ENCODE results near the gene PFDN4. TPM values are rescaled to one million over a fixed set of nuclear protein-coding genes. Genes with fewer than 3 reads are reported as not detected.

PFDN4 gene
- total and polyA plus RNA-seq, 3 donors from 2014 or later = 32.8 to 67.3 (median 44.9) TPM

DNA sequence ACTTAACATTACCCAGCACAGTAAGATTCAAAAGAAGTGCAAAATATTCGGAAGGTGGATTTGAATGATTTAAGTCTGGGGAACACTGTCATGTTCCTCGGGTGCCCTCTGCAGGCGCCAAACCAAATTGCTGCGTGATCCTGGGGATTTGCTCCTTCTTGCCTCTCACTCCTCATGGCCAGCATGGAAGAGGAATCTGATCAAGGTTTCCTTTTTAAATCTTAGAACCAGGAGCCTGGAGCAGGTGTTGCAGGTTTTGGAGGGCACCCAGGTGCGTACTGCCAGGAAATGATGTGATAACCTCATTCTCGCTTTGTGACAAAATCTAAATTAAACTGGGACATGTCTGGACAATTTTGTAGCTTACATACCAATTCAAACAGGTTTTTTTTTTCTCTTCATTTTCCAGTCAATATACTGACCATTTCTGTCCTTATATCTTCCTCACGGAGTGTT is 8.1 kb upstream of the PFDN4 start:
- 35 to 46% methylated on average over 7 of the region's 7 CpGs for whole genome bisulfite sequencing, 2 donors
- H3K4me3 ChIP-seq = no peak overlapping the region
- DNase-seq = peak; percentile 76
- no peaks in the 10 kb centered on the region for H3K4me1 ChIP-seq
- TF ChIP-seq, protein P1, sequence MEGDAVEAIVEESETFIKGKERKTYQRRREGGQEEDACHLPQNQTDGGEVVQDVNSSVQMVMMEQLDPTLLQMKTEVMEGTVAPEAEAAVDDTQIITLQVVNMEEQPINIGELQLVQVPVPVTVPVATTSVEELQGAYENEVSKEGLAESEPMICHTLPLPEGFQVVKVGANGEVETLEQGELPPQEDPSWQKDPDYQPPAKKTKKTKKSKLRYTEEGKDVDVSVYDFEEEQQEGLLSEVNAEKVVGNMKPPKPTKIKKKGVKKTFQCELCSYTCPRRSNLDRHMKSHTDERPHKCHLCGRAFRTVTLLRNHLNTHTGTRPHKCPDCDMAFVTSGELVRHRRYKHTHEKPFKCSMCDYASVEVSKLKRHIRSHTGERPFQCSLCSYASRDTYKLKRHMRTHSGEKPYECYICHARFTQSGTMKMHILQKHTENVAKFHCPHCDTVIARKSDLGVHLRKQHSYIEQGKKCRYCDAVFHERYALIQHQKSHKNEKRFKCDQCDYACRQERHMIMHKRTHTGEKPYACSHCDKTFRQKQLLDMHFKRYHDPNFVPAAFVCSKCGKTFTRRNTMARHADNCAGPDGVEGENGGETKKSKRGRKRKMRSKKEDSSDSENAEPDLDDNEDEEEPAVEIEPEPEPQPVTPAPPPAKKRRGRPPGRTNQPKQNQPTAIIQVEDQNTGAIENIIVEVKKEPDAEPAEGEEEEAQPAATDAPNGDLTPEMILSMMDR (IDR thresholded peaks at IDR 0.05) = peak in 2 of 3 experiments; percentile 48 to 69
- TF ChIP-seq POLR2A (IDR thresholded peaks at IDR 0.05) = no peak
- no peak overlapping the region for H3K27ac ChIP-seq
- intact Hi-C loops (cut with DNase I; ENCODE audit: low total_unique reads) = no loop called here
- H3K36me3 ChIP-seq (ENCODE audit: low read depth, missing control alignments) = no peaks in the 10 kb centered on the region
- H3K9me3 ChIP-seq = no peaks in the 10 kb centered on the region
- H3K27me3 ChIP-seq = no peaks in the 10 kb centered on the region

DNA sequence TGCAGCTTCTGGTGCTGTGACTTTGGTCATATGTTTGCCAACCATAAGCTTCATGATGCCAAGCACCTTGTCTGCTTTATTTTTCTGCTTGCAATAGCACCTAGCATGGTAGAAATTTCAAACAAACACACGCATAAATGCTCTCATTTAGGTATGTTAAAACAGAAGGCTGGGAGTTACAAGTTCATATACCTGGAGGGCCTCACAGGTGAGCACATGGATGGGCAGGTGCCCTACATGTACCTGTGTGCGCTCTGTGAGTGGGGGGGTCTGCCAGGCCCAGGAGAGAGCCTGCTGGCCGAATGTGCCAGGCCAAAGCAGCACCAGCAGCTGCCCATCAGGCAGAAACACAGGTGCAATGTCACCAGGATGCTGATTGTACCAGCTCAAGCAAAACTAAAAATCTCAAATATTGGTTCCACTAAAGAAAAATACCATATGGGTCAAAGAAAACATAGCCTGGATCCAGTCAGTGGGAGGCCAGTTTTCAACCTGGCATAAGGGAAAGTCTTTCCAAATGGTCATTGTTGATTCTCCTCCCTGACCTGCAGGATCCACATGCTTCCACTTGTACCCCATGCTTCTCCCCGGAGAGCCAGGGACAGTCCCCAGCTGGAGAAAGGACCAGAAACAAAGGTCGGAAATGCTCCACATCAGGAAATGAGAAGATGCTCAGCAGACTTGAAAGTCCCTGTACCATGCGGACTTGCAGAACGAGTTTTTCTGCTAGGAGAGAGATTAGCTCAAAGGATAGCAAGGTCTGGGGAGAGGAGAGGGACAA is 7.2 kb upstream of the PFDN4 start:
- Histone ChIP-seq H3K9me3 (no peaks in the 10 kb centered on the region), H3K27me3 (no peaks in the 10 kb centered on the region), H3K4me3 (no peak overlapping the region), H3K27ac (no peak overlapping the region), H3K4me1 (no peaks in the 10 kb centered on the region), H3K36me3 (ENCODE audit: low read depth, missing control alignments) (no peaks in the 10 kb centered on the region)
- intact Hi-C loops (cut with DNase I; ENCODE audit: low total_unique reads) = no loop called here
- no peak for DNase-seq
- TF ChIP-seq, protein P1 (IDR thresholded peaks at IDR 0.05) = no peak
- no peak for TF ChIP-seq POLR2A (IDR thresholded peaks at IDR 0.05)
- 69 to 70% methylated on average over 7 of the region's 7 CpGs for WGBS, 2 donors

GRCh38 chr20:54201268-54201846 is 6.5 kb upstream of the PFDN4 start:
- Histone ChIP-seq H3K4me1 (no peaks in the 10 kb centered on the region), H3K4me3 (no peak overlapping the region), H3K27ac (no peak overlapping the region), H3K36me3 (ENCODE audit: low read depth, missing control alignments) (no peaks in the 10 kb centered on the region), H3K27me3 (no peaks in the 10 kb centered on the region), H3K9me3 (no peaks in the 10 kb centered on the region)
- no peak for DNase-seq
- intact Hi-C loops (cut with DNase I; ENCODE audit: low total_unique reads) = no loop called here
- WGBS, 2 donors = 73 to 80% methylated on average over 4 of the region's 4 CpGs
- no peak for TF ChIP-seq POLR2A (IDR thresholded peaks at IDR 0.05)
- TF ChIP-seq, protein P1 (IDR thresholded peaks at IDR 0.05) = no peak

DNA sequence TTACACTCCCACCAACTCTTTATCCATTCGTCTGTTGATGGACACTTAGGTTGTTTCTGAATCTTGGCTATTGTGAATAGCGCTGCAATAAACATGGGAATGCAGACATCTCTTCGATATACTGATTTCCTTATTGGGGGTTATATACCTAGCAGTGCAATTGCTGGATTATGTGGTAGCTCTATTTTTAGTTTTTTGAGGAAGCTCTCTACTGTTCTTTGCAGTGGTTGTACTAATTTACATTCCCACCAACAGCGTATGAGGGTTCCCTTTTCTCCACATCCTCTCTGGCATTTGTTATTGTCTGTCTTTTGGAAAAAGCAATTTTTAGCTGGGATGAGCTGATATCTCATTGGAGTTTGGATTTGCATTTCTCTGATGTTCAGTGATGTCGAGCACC is 4.6 kb upstream of the PFDN4 start:
- 74 to 76% methylated on average over 5 of the region's 5 CpGs for WGBS, 2 donors
- intact Hi-C loops (cut with DNase I; ENCODE audit: low total_unique reads) = no loop called here
- no peak for DNase-seq

More for the DNA sequence above, 4.6 kb upstream of the PFDN4 start:
- H3K36me3 ChIP-seq (ENCODE audit: low read depth, missing control alignments) = no peaks in the 10 kb centered on the region
- no peak for TF ChIP-seq POLR2A (IDR thresholded peaks at IDR 0.05)
- TF ChIP-seq, protein P1 (IDR thresholded peaks at IDR 0.05) = no peak
- H3K27ac ChIP-seq = no peak overlapping the region
- no peaks in the 10 kb centered on the region for H3K4me1 ChIP-seq
- no peak overlapping the region for H3K4me3 ChIP-seq
- H3K27me3 ChIP-seq = no peaks in the 10 kb centered on the region
- no peaks in the 10 kb centered on the region for H3K9me3 ChIP-seq

All from testis (tissue), 3 donors.